ENCODE measurements around the gene SSC4D.

SSC4D gene

DNA sequence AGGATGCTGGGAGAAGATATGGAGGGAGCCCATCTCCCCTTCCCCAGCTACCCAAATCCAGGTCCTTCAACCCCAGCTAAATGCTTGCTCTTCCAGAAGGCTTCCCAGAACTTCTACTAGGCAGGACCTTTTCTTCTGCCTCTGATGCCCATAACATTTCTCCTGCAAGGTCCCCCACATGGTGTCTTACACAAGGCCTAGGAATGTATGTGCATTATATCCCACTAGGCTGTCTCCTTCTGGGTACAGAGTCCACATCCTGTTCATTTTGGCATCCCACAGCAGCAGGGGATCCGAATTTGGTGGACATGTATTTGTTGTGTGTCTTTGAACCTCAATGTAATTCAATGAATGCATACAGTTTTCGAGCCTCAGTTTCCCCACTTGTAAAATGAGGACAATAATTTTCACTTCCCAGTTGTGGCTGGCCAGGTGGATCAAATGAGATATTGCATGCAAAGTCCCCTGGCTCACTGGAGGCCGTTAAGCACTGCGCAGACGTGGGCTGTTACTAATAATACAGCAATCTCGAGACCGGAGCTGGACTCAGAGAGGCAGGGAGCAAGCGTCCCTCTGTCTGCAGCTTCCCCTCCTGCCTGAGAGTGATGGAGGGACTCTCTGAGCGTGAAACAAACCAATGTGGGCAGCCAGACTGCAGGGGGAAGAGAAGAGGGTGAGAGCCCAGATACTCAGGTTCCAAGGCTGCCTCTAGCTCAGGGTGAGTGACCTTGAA, 32.1 kb downstream of the SSC4D start:
- no peak for DNase-seq (ENCODE audit: low read depth)
- no peak overlapping the region for H3K4me3 ChIP-seq (ENCODE audit: low read depth, low read length)
- TF ChIP-seq CTCF (IDR thresholded peaks at IDR 0.05; ENCODE audit: low read depth, low read length) (no peak), POLR2A (IDR thresholded peaks at IDR 0.05; ENCODE audit: extremely low read depth, insufficient read length) (no peak), MAX (IDR thresholded peaks at IDR 0.05; ENCODE audit: low read depth, low read length) (no peak), MYC (IDR thresholded peaks at IDR 0.05; ENCODE audit: low read depth, low read length) (no peak)

DNA sequence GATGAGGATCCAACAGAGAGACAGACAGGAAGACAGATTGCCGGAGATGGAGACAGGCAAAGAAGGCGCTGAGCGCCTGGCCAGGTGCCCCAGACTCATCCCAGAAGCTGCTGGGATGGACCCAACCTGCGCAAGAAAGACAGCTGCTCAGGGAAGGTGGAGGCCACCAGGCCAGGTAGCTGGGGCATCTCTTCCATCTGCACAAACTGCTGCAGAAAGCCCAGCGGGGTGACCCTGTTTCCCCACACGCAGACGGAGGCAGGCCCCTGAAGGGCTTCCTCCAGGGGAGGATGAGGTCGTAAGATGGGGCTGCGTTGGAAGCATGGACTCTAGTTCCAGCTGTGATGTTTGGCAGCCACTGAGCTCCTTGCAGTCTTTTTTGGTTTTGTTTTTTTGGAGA, 34.2 kb downstream of the SSC4D start:
- H3K4me3 ChIP-seq (ENCODE audit: low read depth, low read length), result no peak overlapping the region
- no peak for DNase-seq (ENCODE audit: low read depth)
- TF ChIP-seq POLR2A (IDR thresholded peaks at IDR 0.05; ENCODE audit: extremely low read depth, insufficient read length) (no peak), CTCF (IDR thresholded peaks at IDR 0.05; ENCODE audit: low read depth, low read length) (no peak), MAX (IDR thresholded peaks at IDR 0.05; ENCODE audit: low read depth, low read length) (no peak), MYC (IDR thresholded peaks at IDR 0.05; ENCODE audit: low read depth, low read length) (no peak)

GRCh38 chr7:76372984-76373833, 36.3 kb downstream of the SSC4D start:
- peak; percentile 79 for DNase-seq (ENCODE audit: low read depth)
- H3K4me3 ChIP-seq (ENCODE audit: low read depth, low read length), result no peak overlapping the region
- TF ChIP-seq MYC (IDR thresholded peaks at IDR 0.05; ENCODE audit: low read depth, low read length) (no peak), POLR2A (IDR thresholded peaks at IDR 0.05; ENCODE audit: extremely low read depth, insufficient read length) (no peak), MAX (IDR thresholded peaks at IDR 0.05; ENCODE audit: low read depth, low read length) (no peak), CTCF (IDR thresholded peaks at IDR 0.05; ENCODE audit: low read depth, low read length) (no peak)

DNA sequence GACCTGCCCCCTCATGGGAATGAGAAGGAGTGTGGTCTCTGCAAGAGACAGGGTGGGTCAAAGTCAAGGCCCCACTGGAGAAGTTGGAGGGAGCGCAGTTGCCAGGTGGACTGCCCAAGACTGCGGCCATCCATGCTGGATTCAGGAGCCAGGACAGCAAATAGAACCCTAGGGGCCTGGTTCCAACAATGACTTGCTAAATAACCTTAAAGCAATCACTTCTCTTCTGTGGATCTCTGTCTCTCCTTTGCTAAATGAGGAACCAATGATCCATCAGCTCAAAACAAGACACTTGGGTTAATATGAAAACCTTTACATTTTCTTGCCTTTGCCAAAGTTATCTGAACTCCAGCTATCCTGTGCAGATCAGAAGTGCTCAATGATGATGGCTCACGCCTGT, 38.1 kb downstream of the SSC4D start:
- DNase-seq (ENCODE audit: low read depth), result no peak
- TF ChIP-seq MYC (IDR thresholded peaks at IDR 0.05; ENCODE audit: low read depth, low read length) (no peak), POLR2A (IDR thresholded peaks at IDR 0.05; ENCODE audit: extremely low read depth, insufficient read length) (no peak), MAX (IDR thresholded peaks at IDR 0.05; ENCODE audit: low read depth, low read length) (no peak), CTCF (IDR thresholded peaks at IDR 0.05; ENCODE audit: low read depth, low read length) (no peak)
- H3K4me3 ChIP-seq (ENCODE audit: low read depth, low read length), result no peak overlapping the region

DNA sequence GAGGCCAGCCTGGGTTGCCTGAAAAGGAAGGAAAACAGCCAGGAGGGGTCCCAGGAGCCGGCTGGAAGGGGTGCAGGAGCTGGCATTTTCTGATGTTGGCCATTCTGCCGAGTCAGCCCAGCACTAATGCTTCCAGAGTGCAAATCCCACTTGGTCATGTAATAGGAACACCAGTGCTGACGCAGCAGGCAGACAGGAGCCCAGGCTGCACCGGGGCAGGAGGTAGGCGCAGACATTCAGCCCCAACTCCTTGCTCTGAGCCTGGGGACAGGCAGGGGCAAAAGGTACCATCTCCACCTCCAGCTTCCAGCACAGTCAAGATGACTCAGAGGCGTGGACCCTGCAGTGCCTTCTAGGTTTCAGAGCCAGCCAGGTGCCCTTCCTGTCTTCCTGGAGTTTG, 40.5 kb downstream of the SSC4D start:
- TF ChIP-seq MAX (IDR thresholded peaks at IDR 0.05; ENCODE audit: low read depth, low read length) (no peak), POLR2A (IDR thresholded peaks at IDR 0.05; ENCODE audit: extremely low read depth, insufficient read length) (no peak), MYC (IDR thresholded peaks at IDR 0.05; ENCODE audit: low read depth, low read length) (no peak), CTCF (IDR thresholded peaks at IDR 0.05; ENCODE audit: low read depth, low read length) (no peak)
- H3K4me3 ChIP-seq (ENCODE audit: low read depth, low read length), result no peak overlapping the region
- no peak for DNase-seq (ENCODE audit: low read depth)
